ENCODE measurements around the gene SEBOX. TPM values are rescaled to one million over a fixed set of nuclear protein-coding genes. Genes with fewer than 3 reads are reported as not detected.

Gene SEBOX
- total and polyA plus RNA-seq, 2 experiments from 2014 or later = not detected

GRCh38 chr17:28412099-28412498 is 47.1 kb upstream of the SEBOX start:
- Histone ChIP-seq H3K9me2 (ENCODE audit: insufficient read depth) (no peaks in the 10 kb centered on the region), H3K36me3 (ENCODE audit: insufficient read depth) (no peaks in the 10 kb centered on the region), H3F3A (replicated peaks; ENCODE audit: low read depth) (peaks cover 15% of the 10 kb centered on the region), H3K4me3 (no peak overlapping the region), H3K79me2 (replicated peaks; ENCODE audit: insufficient read depth) (no peaks in the 10 kb centered on the region), H3K4me2 (peak overlapping the region; percentile 46), H2AFZ (no peak overlapping the region), H3K4me1 (ENCODE audit: insufficient read depth) (peaks cover 36% of the 10 kb centered on the region), H4K20me1 (replicated peaks; ENCODE audit: insufficient read depth) (no peaks in the 10 kb centered on the region), H3K27me3 (ENCODE audit: insufficient read depth) (peaks cover 25% of the 10 kb centered on the region), H3K27ac (ENCODE audit: low read depth) (no peak overlapping the region)
- DNase-seq (ENCODE audit: low spot score) (peak; percentile 30), ATAC-seq (no peak)
- H3K9me3 Mint-ChIP-seq = no peaks in the 10 kb centered on the region; the same call in 2 of the 3 replicates
- no peak overlapping the region for H3K4me3 Mint-ChIP-seq
- TF ChIP-seq ZNF462 (CRISPR knock-in tag; IDR thresholded peaks at IDR 0.05) (no peak), JUNB (IDR thresholded peaks at IDR 0.05; ENCODE audit: unreplicated experiment) (no peak), EZH2phosphoT487 (IDR thresholded peaks at IDR 0.05; ENCODE audit: unreplicated experiment) (no peak), CTCF (conservative IDR thresholded peaks at IDR 0.05; ENCODE audit: low read depth in 2 of 2) (no peak), CREB1 (CRISPR knock-in tag; IDR thresholded peaks at IDR 0.05; ENCODE audit: low read depth) (no peak), ZNF331 (CRISPR knock-in tag; IDR thresholded peaks at IDR 0.05; ENCODE audit: low read depth) (no peak), POLR2AphosphoS5 (IDR thresholded peaks at IDR 0.05; ENCODE audit: low read depth) (no peak), EZH2 (IDR thresholded peaks at IDR 0.05; ENCODE audit: low read depth, unreplicated experiment) (no peak)
- no peak overlapping the region for H3K27ac Mint-ChIP-seq
- H3K27me3 Mint-ChIP-seq (ENCODE audit: insufficient read depth, low read depth, poor library complexity) = peaks cover 20% of the 10 kb centered on the region
- H3K36me3 Mint-ChIP-seq (ENCODE audit: low read depth) = no peaks in the 10 kb centered on the region
- peaks cover 41% of the 10 kb centered on the region for H3K4me1 Mint-ChIP-seq
